ENCODE measurements around the gene EML6. TPM values are rescaled to one million over a fixed set of nuclear protein-coding genes. Genes with fewer than 3 reads are reported as not detected.
A peak's percentile ranks its signal among the peaks of the same experiment; 100 is the strongest.

EML6 gene
- total RNA-seq, 1 donor from 2014 or later = 8.1 TPM

DNA sequence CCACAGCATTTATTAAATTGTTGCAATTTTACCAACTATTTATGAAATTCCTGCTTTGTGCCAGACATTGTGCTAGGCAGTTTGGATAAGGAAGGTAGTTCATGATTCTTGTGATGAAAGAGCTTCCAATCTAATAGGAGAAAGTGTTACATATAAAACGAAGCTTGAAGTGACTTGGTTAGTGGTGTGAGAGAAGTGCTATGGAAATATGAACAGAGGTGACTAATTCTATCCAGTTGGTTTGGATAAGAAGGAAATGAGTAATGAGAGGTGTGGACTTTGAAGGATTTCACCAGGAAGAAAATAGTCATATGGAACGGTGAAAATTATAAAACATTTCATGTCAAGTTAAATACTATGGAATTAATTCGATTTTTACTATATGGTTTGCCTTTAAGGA, 48.6 kb downstream of the EML6 start:
- TF ChIP-seq, protein P1, sequence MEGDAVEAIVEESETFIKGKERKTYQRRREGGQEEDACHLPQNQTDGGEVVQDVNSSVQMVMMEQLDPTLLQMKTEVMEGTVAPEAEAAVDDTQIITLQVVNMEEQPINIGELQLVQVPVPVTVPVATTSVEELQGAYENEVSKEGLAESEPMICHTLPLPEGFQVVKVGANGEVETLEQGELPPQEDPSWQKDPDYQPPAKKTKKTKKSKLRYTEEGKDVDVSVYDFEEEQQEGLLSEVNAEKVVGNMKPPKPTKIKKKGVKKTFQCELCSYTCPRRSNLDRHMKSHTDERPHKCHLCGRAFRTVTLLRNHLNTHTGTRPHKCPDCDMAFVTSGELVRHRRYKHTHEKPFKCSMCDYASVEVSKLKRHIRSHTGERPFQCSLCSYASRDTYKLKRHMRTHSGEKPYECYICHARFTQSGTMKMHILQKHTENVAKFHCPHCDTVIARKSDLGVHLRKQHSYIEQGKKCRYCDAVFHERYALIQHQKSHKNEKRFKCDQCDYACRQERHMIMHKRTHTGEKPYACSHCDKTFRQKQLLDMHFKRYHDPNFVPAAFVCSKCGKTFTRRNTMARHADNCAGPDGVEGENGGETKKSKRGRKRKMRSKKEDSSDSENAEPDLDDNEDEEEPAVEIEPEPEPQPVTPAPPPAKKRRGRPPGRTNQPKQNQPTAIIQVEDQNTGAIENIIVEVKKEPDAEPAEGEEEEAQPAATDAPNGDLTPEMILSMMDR (conservative IDR thresholded peaks at IDR 0.05) = no peak
- H3K36me3 Mint-ChIP-seq = peaks cover 5% of the 10 kb centered on the region
- no peak for DNase-seq (ENCODE audit: extremely low spot score, unreplicated experiment)
- H3K27me3 Mint-ChIP-seq = no peaks in the 10 kb centered on the region
- H3K4me1 Mint-ChIP-seq (ENCODE audit: unreplicated experiment) = no peaks in the 10 kb centered on the region
- H3K27ac Mint-ChIP-seq = no peak overlapping the region
- peaks cover 11% of the 10 kb centered on the region for H3K9me3 Mint-ChIP-seq
- no peak overlapping the region for H3K4me3 Mint-ChIP-seq

DNA sequence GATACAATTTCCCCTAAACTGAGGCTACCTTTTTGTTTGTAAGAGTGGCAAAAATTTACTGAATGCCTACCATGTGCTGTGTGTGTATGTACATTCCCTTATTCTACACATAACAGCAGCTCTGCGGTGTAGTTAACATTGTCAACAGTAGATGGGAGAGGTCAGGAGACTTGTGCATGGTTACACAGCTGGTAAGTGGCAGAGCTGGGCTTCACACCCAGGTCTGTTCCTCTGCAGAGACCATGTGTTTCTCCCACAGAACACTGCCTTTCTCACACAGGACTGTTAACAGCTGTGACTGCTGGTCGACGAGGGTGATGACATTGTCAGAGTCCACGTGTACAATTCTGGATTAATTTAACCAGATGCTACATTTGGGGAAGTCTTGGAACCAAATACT, 49.1 kb downstream of the EML6 start:
- DNase-seq (ENCODE audit: extremely low spot score, unreplicated experiment) = no peak
- Mint-ChIP-seq H3K9me3 (peaks cover 11% of the 10 kb centered on the region), H3K4me3 (no peak overlapping the region), H3K4me1 (ENCODE audit: unreplicated experiment) (no peaks in the 10 kb centered on the region), H3K27me3 (no peaks in the 10 kb centered on the region), H3K27ac (no peak overlapping the region), H3K36me3 (peaks cover 5% of the 10 kb centered on the region)
- TF ChIP-seq, protein P1 (conservative IDR thresholded peaks at IDR 0.05) = no peak

DNA sequence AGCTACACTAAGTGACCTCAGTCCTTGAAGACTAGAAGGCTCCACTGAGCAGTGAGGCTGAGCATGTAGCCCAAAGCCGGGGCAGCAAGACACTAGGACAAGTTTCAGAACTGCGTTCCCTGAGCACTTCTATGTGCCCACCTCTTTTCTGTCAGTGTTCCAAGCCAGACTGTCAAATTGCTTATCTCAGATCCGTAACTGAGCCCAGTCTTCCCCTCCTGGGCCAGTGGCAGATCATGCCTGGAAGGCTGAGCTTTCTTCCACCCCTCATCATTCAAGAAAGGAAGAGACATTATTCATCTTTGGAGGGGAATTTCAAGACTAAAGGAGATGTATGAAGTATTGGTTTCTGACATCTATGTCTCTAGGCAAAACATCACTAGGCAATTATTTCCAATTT, 49.8 kb downstream of the EML6 start:
- TF ChIP-seq, protein P1 (conservative IDR thresholded peaks at IDR 0.05) = no peak
- Mint-ChIP-seq H3K27ac (no peak overlapping the region), H3K9me3 (peaks cover 11% of the 10 kb centered on the region), H3K36me3 (peaks cover 5% of the 10 kb centered on the region), H3K4me1 (ENCODE audit: unreplicated experiment) (no peaks in the 10 kb centered on the region), H3K4me3 (no peak overlapping the region), H3K27me3 (no peaks in the 10 kb centered on the region)
- no peak for DNase-seq (ENCODE audit: extremely low spot score, unreplicated experiment)

- Mint-ChIP-seq H3K36me3 (peaks cover 5% of the 10 kb centered on the region), H3K9me3 (peaks cover 11% of the 10 kb centered on the region), H3K27ac (no peak overlapping the region), H3K4me3 (no peak overlapping the region), H3K4me1 (ENCODE audit: unreplicated experiment) (no peaks in the 10 kb centered on the region), H3K27me3 (no peaks in the 10 kb centered on the region)
- TF ChIP-seq, protein P1 (conservative IDR thresholded peaks at IDR 0.05) = peak; percentile 54
- no peak for DNase-seq (ENCODE audit: extremely low spot score, unreplicated experiment)
Observed at GRCh38 chr2:54773838-54774237, 50.4 kb downstream of the EML6 start.

DNA sequence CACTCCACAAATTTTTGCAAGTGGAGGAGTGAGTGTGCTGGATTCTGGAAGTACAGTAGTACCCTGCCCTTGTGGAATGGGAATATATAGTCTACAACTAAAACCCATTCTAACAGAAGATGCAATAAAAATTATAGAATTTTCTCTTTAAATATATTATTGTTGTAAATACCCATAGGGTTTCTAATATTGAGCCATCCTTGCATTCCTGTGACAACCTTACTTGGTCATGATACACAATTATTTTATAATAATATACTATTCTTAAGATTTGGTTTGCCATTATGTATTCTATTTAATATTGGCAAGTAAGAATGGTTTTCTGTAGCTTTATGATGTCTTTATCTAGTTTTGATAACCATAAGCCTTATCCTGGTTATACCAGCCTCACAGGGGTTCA, 52.2 kb downstream of the EML6 start:
- TF ChIP-seq, protein P1 (conservative IDR thresholded peaks at IDR 0.05) = no peak
- Mint-ChIP-seq H3K27ac (no peak overlapping the region), H3K36me3 (peaks cover 5% of the 10 kb centered on the region), H3K27me3 (no peaks in the 10 kb centered on the region), H3K4me1 (ENCODE audit: unreplicated experiment) (no peaks in the 10 kb centered on the region), H3K4me3 (no peak overlapping the region), H3K9me3 (peaks cover 11% of the 10 kb centered on the region)
- DNase-seq (ENCODE audit: extremely low spot score, unreplicated experiment) = no peak

DNA sequence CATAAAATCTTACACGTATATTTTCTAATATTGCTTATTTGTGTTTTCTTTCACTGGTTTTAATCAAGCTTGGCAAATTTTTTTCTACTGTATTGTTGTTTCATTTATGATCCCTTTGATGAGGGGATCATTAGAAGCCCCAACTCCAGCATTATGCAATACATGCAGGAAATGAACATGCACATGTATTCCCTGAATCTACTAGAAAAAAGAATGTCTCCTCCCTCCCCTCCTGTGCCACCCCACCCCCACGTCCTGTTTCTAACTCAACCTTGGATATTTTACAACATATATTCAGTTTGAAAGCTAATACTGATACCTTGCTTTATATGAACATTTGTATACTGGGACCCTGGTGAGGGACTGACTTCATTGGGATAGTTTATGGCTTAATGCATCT, 53.0 kb downstream of the EML6 start:
- H3K9me3 Mint-ChIP-seq = peaks cover 11% of the 10 kb centered on the region

More for the DNA sequence above, 53.0 kb downstream of the EML6 start:
- no peak for DNase-seq (ENCODE audit: extremely low spot score, unreplicated experiment)
- Mint-ChIP-seq H3K27ac (no peak overlapping the region), H3K4me1 (ENCODE audit: unreplicated experiment) (no peaks in the 10 kb centered on the region), H3K27me3 (no peaks in the 10 kb centered on the region), H3K36me3 (peaks cover 5% of the 10 kb centered on the region), H3K4me3 (no peak overlapping the region)
- TF ChIP-seq, protein P1 (conservative IDR thresholded peaks at IDR 0.05) = no peak
